ENCODE data around the gene PNPLA7.

GRCh38 chr9:137496601-137497375, 53.4 kb downstream of the PNPLA7 start:
- no peak for TF ChIP-seq CTCF (conservative IDR thresholded peaks at IDR 0.05 in 1 of 2, IDR thresholded peaks at IDR 0.05 in 1 of 2; ENCODE audit: extremely low read depth in 1 of 2, insufficient read depth in 1 of 2, low read depth in 1 of 2, low read length in 2 of 2)
- no peak for TF ChIP-seq EZH2 (IDR thresholded peaks at IDR 0.05; ENCODE audit: borderline replicate concordance, low read length)

Measured in mammary epithelial cell (primary cell).